NCI-H1930 (cell line): ENCODE data around the gene SHROOM4.

Experiments
- DNase-seq, 2 experiments: peaks; one replicate each; lab custom pipeline; 2025; lab: John Stamatoyannopoulos, UW

Gene SHROOM4

GRCh38 chrX:50780144-50780543 is 33.9 kb downstream of the SHROOM4 start:
- no peak for DNase-seq

GRCh38 chrX:50779694-50780093 is 34.3 kb downstream of the SHROOM4 start:
- DNase-seq, result no peak

DNA sequence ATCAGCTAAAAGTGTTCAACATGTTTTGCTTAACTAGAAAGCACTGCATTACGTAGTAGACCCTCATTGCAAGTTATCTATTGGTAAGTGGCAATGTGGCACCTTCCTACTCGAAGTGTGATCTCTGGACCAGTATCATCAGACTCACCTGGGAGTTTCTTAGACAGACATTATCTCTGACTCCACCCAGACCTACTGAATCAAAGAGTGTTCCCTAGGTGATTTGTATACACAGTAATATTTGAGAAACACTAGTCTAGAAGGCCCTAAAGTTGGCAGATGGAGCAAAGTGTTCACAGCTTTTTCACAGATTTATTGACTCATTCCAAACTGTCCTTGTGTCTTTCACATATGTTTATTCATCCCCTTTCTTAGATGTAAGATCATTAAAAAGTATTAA is 35.7 kb downstream of the SHROOM4 start:
- no peak for DNase-seq

- DNase-seq, result no peak
Measured at GRCh38 chrX:50776248-50776647, 37.7 kb downstream of the SHROOM4 start.

GRCh38 chrX:50771382-50771781 is 42.6 kb downstream of the SHROOM4 start:
- DNase-seq, result no peak

DNA sequence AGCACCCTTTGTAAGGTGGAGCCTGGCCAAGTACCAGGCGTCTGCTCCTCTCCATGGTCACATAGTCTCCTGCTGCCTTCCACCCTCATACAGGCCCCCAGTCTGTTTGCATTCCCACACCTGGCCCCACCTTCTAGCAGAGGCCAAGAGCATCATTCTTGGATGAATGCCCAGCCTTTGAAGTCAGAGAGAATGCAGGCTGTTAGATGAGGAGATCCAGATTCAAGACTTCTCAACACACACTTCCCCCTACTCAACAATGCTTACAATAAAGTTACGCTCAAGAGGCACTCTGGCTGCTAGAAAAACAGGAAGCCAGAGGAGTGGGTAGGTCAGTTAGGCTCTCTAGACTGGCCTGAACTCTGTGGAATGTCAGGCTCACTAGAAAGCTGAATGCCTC is 43.3 kb downstream of the SHROOM4 start:
- DNase-seq, result no peak

GRCh38 chrX:50769389-50770063 is 44.5 kb downstream of the SHROOM4 start:
- no peak for DNase-seq

DNA sequence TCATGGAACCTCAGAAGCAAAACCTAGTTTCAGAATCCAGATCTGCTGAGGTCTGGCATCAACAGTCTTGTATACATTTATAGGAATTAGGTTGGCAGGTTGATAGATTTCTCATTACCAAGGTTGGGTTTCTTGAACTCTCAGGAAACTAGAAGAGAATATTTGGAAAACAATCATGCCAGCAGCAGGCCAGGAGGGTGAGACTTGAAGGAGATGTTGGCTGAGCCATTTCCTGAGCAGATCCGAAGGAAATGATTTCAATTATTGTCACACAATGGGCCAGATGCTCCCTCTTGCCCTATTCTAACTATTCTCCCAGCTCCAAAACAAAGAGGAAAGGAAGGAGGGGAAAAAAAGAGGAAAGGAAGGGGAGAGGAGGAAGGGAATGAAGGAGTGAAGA is 45.2 kb downstream of the SHROOM4 start:
- DNase-seq, result no peak

DNA sequence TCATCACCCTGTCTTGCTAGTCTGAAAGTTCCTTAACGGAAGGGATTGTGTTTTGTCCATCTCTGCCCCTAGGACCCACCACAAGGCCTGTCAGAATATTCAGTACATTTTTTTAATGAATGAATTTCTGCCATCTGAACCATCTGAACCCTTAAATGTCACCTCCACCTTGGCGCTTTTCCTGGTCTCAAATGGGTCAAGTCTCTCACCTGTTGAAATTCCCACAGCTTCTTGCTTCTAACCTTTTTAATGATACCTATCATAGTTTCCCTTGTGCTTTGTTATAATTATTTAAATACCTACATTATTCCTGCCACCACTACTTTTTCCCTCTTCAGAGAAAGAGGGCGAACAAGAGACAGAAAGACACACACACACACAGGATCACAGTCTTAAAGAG is 48.0 kb downstream of the SHROOM4 start:
- no peak for DNase-seq

DNA sequence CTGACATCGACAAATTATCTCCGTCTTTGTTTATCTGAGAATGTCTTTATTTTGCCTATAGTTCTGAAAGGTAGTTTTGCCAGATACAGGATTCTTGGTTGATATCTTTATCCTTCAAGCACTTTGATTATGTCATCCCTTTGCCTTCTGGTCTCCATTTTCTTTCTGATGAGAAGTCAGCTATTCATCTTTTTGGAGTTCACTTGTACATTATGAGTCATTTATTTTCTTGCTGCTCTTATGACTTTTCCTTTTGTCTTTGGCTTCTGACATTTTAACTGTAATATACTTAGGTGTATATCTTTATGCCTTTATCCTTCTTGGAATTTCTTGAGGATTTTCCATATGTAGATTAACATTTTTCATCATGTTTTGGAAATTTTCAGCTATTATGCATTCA is 51.4 kb downstream of the SHROOM4 start:
- no peak for DNase-seq

- DNase-seq, result no peak
Measured at GRCh38 chrX:50756276-50756675, 57.7 kb downstream of the SHROOM4 start.

GRCh38 chrX:50751091-50751490 is 62.9 kb downstream of the SHROOM4 start:
- DNase-seq, result no peak

GRCh38 chrX:50747471-50747900 is 66.5 kb downstream of the SHROOM4 start:
- no peak for DNase-seq

DNA sequence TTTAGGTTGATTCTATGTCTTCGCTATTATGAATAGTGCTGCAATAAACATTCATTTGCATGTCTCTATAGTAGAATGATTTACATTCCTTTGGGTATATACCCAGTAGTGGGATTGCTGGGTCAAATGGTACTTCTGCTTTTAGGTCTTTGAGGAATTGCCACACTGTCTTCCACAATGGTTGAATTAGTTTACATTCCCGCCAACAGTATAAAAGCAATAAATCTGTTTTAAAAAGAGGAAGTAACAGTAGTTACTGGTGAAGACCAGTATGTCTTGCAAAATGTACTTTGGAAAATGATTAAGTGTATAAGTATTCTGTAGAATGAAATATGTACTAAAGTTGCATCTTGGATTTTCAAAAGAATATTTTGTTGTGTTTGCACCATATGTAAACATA is 77.3 kb downstream of the SHROOM4 start:
- DNase-seq, result no peak

- DNase-seq, result no peak
Measured at GRCh38 chrX:50726296-50726695, 87.7 kb downstream of the SHROOM4 start.

GRCh38 chrX:50725310-50725709 is 88.7 kb downstream of the SHROOM4 start:
- no peak for DNase-seq

DNA sequence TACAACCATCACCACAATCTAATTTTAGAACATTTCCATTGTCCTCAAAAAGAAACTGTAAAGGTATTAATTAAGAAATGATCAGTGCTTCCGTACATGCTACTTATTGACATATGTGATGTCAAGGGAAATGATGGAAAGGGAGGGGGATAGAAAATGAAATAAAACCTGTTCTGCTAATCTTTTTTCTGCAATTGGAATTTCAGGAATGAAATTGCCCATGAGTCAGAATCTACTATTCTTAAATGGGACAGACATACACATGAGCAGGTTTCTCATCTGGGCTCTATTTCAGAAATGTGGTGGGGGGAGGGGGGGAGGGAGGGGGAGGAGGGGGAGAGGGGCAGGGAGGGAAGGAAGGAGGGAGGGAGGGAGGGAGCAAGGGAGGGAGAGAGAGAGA is 91.0 kb downstream of the SHROOM4 start:
- DNase-seq, result no peak

- DNase-seq, result no peak
Measured at GRCh38 chrX:50721764-50722521, 92.1 kb downstream of the SHROOM4 start.

- no peak for DNase-seq
Measured at GRCh38 chrX:50719614-50720013, 94.4 kb downstream of the SHROOM4 start.

DNA sequence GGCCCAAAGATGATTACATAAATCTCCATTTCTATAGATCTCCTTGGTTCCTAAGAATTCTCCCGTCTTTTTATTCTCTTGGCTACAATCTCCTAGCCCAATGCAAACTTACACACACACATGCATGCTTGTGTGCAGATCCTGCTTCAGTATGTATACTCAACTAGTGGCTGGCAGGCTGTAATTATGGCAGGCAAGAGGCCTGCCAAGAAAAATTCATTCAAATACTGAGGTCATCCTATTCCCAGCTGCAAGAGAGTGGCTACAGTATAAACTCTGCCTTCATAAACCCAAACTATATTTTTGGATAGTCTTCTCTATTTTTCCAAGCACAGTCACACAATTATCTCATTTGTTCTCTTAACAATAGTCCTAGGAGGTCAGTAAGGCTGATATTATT is 95.2 kb downstream of the SHROOM4 start:
- DNase-seq, result no peak

DNA sequence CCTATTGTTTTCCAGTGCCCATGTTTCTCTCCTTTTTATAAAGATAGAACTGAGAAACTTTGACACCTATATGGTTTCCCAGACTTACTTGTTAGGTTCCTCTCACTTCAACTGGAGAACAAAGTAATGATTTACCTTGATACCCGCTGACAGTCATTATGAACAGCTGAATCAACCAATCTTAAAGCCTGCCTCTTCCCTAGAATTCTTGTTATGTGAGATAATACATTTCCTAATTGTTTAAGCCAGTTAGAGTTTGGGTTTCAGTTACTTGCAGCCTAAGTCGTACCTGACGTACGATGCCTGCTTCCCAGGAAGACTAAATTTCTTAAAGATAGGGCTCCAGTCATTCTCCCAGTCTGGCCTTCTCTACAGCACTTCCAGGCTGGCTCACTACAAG is 97.3 kb downstream of the SHROOM4 start:
- DNase-seq, result no peak

DNA sequence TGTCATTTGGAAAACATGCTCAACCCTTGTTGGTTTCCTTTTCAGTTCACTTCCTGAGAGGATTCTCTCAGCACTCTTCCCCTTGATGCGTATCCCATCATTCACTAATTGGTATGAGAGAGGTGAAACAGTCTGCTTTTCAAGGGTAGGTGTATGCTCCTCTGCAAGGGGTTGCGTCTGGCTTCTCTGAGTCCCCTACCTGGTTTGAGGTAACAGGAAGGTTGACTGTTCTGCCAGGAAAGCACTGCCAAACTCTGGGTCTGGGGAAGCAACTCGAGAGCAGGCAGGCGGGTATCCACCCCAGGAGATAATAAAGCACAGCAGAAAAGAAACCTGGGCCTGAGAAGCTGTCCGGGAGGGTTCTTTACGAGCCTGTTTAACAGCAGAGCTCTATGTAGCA is 101.2 kb downstream of the SHROOM4 start:
- no peak for DNase-seq

DNA sequence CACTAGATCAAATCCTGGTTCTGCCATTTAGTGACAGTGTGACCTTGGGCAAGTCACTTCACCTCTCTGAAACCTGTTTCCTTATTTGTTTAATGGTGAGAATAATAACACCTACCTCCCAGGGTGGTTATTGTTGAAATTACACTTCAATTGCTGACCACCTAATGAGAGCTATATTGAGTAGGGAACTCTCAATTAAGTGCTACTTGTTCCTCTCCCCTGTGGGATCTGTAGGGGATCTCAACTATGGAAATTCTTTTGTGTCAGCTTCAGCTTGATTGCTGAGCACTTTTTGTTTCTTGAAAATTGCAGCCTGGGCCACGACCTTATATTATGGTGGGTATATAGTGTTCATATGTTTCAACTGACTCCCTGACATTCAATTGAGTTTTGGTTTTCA is 102.1 kb downstream of the SHROOM4 start:
- DNase-seq, result no peak
